Skin of body (tissue), 2 donors: ENCODE results near the gene PPFIA2. TPM values are rescaled to one million over a fixed set of nuclear protein-coding genes. Genes with fewer than 3 reads are reported as not detected.
A peak's percentile ranks its signal among the peaks of the same experiment; 100 is the strongest.
"Not testable (repeated sequence)": the region's sequence is repeated elsewhere in the genome, so short reads cannot be mapped to it uniquely, and the experiment has no call there.

Experiments
- DNase-seq: peaks from one replicate; lab custom pipeline; 2025; lab: John Stamatoyannopoulos, UW
- total RNA-seq: library from RNA; depleted of rRNA; stranded (reverse); fragments of >200 nt; gene quantifications from one replicate; pipeline ENCODE4 v1.2.3, GENCODE V29; 2014

Gene PPFIA2
- total RNA-seq, 1 donor from 2014 or later = 1.6 TPM

GRCh38 chr12:81670759-81671158 is 88.4 kb downstream of the PPFIA2 start:
- no peak for DNase-seq

DNA sequence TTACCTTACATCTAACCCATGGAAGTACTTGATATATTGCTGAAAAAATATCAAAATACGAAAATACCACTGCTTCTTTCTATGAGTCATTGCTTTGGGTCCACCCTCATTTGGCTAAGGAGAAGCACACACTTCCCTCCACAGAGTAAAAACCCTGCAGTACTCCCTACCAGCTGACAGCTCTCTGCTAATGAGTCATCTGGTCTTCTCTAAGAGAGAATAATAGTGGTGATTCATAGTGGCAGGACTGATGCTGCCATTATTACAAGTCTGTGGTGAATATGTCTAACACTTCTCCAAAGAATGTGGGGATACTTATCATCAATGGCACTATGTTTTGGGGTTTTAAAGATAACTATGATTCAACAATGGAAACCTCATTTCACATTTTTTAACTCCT is 90.7 kb downstream of the PPFIA2 start:
- no peak for DNase-seq

- not testable (repeated sequence) for DNase-seq
These were observed 99.8 kb downstream of the PPFIA2 start for GRCh38 chr12:81659310-81659709.

DNA sequence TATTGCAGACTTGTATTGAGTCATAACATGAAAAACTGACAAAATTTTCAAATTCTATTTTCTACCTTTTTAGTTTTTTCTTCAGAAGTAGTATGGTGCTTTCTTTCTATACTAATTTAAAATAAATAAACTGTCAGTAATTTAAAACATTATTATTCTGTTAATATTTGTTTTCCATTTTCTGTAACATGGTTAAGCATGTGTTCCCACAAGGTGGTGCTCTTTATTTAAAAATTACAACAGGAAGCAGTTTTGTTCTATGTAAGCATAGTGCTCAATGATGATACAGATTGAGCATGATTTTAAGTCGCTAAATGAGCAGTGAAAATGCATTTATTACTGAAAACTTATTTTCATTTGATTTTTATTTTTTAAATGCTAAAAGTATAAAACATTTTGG is 114.6 kb downstream of the PPFIA2 start:
- no peak for DNase-seq

- no peak for DNase-seq
These were observed 120.0 kb downstream of the PPFIA2 start for GRCh38 chr12:81639196-81639595.

DNA sequence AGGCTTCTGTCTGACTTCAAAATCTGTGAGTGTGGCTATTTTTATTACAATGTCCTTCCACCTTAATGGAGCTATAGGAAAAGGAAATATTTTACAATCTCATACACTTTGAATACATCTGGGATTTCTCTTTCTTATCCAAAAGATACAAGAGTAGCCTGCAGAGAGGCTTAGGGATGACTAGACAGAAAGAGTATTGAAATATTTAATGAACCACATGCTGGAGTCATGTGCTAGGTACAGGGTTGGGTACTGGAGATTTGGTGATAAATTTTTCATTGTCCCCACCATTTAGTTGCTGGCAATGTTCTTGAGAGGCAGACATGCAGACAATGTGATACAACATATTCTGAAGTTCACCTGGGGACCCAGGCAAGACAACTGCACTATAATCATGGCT is 126.0 kb downstream of the PPFIA2 start:
- DNase-seq = no peak

DNA sequence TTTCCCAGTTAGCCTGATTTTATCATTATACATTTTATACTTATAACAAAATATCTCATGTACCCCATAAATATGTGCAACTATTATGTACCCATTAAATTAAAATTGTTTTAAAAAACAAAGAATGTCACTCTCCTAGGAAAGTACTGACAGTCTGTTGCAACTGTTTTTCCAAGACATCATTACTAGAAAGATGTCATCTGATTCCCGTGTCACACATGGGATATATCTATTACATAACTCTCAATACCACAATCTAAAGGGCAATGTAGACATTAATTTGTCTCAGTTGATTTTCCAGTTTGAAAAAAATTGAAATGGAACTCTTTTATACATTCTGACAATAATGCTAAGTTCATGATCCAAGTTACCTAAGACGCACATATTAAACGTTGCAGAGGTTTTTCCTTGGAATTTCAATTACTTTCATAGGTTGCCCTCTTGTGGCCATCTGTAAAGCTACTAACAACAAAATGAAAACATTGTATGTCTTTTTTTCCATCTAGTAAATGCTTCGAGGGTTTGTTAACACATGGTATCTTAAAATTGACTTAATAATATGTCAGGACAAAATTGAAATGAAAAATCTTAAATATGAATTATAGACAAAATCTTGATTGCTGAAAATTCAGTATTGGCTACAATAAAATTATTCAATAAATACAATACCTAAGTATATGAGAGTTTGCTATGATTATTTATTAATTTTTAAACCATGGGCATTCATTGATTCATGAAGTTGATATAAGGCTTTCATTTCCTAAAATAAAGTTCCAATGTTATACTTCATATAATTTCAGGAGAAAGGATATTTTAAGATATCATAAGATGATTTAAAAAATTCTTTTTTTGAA is 131.6 kb downstream of the PPFIA2 start:
- peak; percentile 8 for DNase-seq

GRCh38 chr12:81626406-81626805 is 132.7 kb downstream of the PPFIA2 start:
- DNase-seq = no peak

DNA sequence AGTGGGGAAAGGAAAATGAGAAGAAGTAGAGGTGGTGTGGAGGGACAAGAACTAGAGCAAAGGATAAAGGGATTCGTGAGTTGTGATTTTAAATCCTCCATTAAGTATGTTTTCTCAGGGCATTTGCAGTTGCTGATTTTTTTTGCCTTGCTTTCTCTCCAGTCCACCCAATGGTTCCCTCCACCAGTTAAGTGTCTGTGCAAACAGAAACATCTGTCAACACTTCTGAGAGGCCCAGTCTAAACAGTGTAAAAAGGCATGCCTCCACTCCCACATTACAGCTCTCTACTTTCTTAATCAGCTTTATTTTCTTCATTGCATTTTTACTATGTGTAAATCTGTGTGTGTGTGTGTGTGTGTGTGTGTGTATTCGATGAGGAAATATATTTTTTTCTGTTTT is 141.2 kb downstream of the PPFIA2 start:
- DNase-seq = no peak

GRCh38 chr12:81615026-81615588 is 144.0 kb downstream of the PPFIA2 start:
- DNase-seq = no peak

DNA sequence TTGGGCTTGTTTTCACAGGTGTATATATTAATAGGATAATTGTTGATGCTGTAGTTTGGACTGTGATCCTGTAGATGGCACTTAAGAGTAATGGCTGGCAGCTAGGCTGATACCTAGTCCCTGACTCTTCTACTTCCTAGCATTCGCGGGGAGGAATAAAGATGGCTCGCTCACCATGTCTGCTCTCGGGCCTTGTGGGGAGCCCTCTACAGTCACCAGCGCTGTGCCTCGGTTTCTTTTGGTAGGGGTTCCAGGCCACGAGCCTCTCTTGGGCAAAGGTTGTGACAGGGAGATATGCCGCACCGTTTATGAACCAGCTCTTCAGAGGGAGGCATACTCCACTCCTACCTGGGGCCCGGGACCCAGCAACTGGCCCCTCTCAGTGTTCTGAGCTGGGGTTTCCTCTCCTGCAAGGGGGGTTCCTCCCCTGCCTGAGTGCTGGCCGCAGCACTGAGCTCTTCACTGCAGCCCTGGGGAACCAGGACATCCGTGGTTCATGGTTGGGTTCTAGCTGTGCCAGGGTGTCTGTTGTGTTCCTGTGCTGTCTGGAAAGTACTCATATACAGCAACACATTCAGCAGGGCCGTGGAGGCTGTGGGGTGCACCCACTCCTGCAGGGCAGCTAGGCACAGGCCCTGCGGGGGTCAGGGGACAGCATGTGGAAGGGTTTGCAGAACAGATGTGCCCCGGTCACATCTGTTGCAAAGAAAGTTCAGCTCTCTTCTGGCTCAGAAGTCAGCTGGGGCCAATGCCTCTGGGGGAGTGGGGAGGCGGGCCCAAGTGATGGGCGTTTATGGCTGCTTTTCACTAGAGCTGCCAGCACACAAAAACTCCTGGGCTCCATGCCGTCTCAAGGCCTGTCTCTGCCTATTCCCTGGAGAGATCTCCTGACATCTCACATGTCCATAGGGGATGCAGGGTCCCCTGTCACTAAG is 147.9 kb downstream of the PPFIA2 start:
- DNase-seq = no peak

DNA sequence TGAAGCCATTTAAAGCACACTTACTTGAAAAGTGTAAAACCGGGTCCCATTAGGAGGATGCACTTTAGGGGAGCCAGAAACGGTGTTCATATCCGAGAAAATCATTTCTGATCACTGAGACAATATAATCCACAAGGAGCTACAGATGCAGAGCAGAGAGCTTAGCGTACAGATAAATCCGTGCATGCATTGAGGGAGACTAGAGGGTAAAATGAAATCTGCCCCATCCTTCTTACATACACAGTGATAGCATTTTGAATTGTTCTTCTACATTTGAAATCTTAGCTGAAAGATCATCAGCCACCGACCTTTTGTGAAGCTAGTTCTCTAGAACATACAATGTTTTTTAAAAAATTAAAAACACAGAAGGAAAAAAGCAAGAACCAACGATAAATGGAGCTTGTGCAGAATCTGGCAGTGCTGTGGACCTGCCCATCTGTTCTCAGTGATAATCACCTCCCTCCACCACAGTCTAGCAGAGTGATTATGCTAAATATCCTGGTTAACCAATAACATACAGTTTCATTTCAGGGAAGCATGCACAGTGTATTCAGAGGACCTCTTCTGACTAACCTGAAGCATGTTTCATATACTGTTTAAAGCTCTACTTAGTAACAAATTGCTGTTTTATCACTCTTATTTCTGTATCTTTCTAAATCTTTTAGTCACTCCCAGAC is 161.1 kb downstream of the PPFIA2 start:
- no peak for DNase-seq

DNA sequence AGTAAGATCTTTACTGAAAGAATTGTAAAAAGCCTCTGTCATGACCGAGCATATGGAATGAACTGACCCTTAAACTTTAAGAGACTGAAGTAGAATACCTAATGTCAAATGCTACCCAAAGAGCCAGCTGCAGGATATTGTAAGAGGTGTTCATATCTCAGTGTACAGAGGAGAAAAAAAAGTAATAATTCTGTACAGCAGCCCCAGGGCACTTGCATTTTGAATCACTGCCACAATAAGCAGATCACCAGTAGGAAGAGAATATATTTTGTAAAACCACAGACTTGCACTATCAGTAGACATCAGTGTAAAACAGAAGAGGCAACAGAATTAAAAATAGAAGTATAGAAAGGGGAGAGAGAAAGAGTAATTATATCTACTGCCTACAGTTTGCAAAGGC is 162.6 kb downstream of the PPFIA2 start:
- no peak for DNase-seq

- no peak for DNase-seq
These were observed 167.9 kb downstream of the PPFIA2 start for GRCh38 chr12:81591256-81591655.

DNA sequence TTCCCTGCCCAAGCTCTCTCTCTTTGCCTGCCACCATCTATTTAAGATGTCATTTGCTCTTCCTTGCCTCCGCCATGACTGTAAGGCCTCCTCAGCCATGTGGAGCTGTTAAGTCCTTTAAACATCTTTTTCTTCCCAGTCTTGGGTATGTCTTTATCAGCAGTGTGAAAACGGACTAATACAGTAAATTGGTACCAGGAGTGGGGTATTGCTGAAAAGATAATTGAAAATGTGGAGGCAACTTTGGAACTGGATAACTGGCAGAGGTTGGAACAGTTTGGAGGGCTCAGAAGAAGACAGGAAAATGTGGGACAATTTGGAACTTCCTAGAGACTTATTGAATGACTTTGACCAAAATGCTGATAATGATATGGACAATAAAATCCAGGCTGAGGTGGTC is 168.4 kb downstream of the PPFIA2 start:
- DNase-seq = not testable (repeated sequence)

GRCh38 chr12:81588235-81589008 is 170.7 kb downstream of the PPFIA2 start:
- DNase-seq = no peak

GRCh38 chr12:81585787-81586186 is 173.4 kb downstream of the PPFIA2 start:
- DNase-seq = no peak

GRCh38 chr12:81573228-81573627 is 185.9 kb downstream of the PPFIA2 start:
- no peak for DNase-seq

- DNase-seq = no peak
These were observed 186.7 kb downstream of the PPFIA2 start for GRCh38 chr12:81572411-81572810.

GRCh38 chr12:81570234-81570633 is 188.9 kb downstream of the PPFIA2 start:
- no peak for DNase-seq

- DNase-seq = no peak
These were observed 194.9 kb downstream of the PPFIA2 start for GRCh38 chr12:81564237-81564636.
